Ectodermal cell (in vitro differentiated cells): ENCODE results near the gene APOL2.
A peak's percentile ranks its signal among the peaks of the same experiment; 100 is the strongest.
"Not testable (repeated sequence)": the region's sequence is repeated elsewhere in the genome, so short reads cannot be mapped to it uniquely, and the experiment has no call there.

ENCODE experiments used
- H3K27ac ChIP-seq: 2 replicates; pipeline ENCODE4 v1.7.0; 2013; ENCODE audit warnings: mild to moderate bottlenecking, low read depth, low read length; ENCODE audit not compliant: insufficient read depth, poor library complexity, severe bottlenecking
- H3K27me3 ChIP-seq: 2 replicates; pipeline ENCODE4 v1.7.0; 2013; ENCODE audit warnings: mild to moderate bottlenecking, low read length; ENCODE audit not compliant: insufficient read depth, control insufficient read depth, poor library complexity, severe bottlenecking
- H3K36me3 ChIP-seq: one replicate; pipeline ENCODE4 v1.7.0; 2013; ENCODE audit warnings: low read length; ENCODE audit not compliant: control insufficient read depth, insufficient read depth
- H3K4me1 ChIP-seq: one replicate; pipeline ENCODE4 v1.7.0; 2013; ENCODE audit warnings: low read length; ENCODE audit not compliant: control insufficient read depth, insufficient read depth
- H3K4me3 ChIP-seq: 2 replicates; pipeline ENCODE4 v1.7.0; 2013; ENCODE audit warnings: low read depth, low read length, control low read depth; ENCODE audit not compliant: insufficient read depth
- H3K9me3 ChIP-seq: 2 replicates; pipeline ENCODE4 v1.7.0; 2013; ENCODE audit warnings: mild to moderate bottlenecking, low read length, moderate library complexity; ENCODE audit not compliant: control insufficient read depth
- whole genome bisulfite sequencing, 2 experiments: methylation state at CpG; one replicate each; pipeline ENCODE4 v1.1.7; 2013; ENCODE audit warnings: missing lambda C conversion rate in 2 of 2; 5-methylcytosine and 5-hydroxymethylcytosine counted together

Gene APOL2

GRCh38 chr22:36262307-36262706, 23.0 kb upstream of the APOL2 start:
- WGBS, 2 experiments: 94 to 96% methylated on average over 3 of the region's 3 CpGs
- not testable (repeated sequence) for H3K27ac ChIP-seq

GRCh38 chr22:36261675-36262074, 22.3 kb upstream of the APOL2 start:
- not testable (repeated sequence) for H3K36me3 ChIP-seq, H3K27ac ChIP-seq, H3K27me3 ChIP-seq, H3K9me3 ChIP-seq, H3K4me3 ChIP-seq
- H3K4me1 ChIP-seq: peaks cover 15% of the 10 kb centered on the region
- 75 to 78% methylated on average over 6 of the region's 6 CpGs for WGBS, 2 experiments

More at GRCh38 chr22:36262307-36262706, 23.0 kb upstream of the APOL2 start:
- peaks cover 15% of the 10 kb centered on the region for H3K4me1 ChIP-seq
- not testable (repeated sequence) for H3K36me3 ChIP-seq, H3K27me3 ChIP-seq, H3K4me3 ChIP-seq, H3K9me3 ChIP-seq

- H3K4me1 ChIP-seq: peaks cover 27% of the 10 kb centered on the region
- H3K36me3 ChIP-seq: no peaks in the 10 kb centered on the region
- no peaks in the 10 kb centered on the region for H3K9me3 ChIP-seq
- H3K27ac ChIP-seq: peak overlapping the region; percentile 84
- no peaks in the 10 kb centered on the region for H3K27me3 ChIP-seq
- 68 to 70% methylated on average over 14 of the region's 14 CpGs for WGBS, 2 experiments
- peak overlapping the region; percentile 15 for H3K4me3 ChIP-seq
Observed at GRCh38 chr22:36259615-36260300, 20.4 kb upstream of the APOL2 start.

- no peak overlapping the region for H3K4me3 ChIP-seq
- peaks cover 27% of the 10 kb centered on the region for H3K4me1 ChIP-seq
- no peaks in the 10 kb centered on the region for H3K27me3 ChIP-seq
- 20 to 22% methylated on average over 14 to 16 of the region's 16 CpGs for WGBS, 2 experiments
- no peaks in the 10 kb centered on the region for H3K36me3 ChIP-seq
- H3K9me3 ChIP-seq: no peaks in the 10 kb centered on the region
- H3K27ac ChIP-seq: peak overlapping the region; percentile 84
Observed at GRCh38 chr22:36258701-36259614, 19.6 kb upstream of the APOL2 start.

GRCh38 chr22:36257948-36258670, 18.8 kb upstream of the APOL2 start:
- Histone ChIP-seq H3K9me3 (no peaks in the 10 kb centered on the region), H3K27me3 (no peaks in the 10 kb centered on the region), H3K36me3 (no peaks in the 10 kb centered on the region), H3K4me1 (peaks cover 27% of the 10 kb centered on the region), H3K4me3 (no peak overlapping the region), H3K27ac (no peak overlapping the region)
- 91 to 93% methylated on average over 13 of the region's 13 CpGs for WGBS, 2 experiments

GRCh38 chr22:36257308-36257707, 18.0 kb upstream of the APOL2 start:
- H3K27ac ChIP-seq: no peak overlapping the region
- no peak overlapping the region for H3K4me3 ChIP-seq
- H3K9me3 ChIP-seq: no peaks in the 10 kb centered on the region
- H3K36me3 ChIP-seq: no peaks in the 10 kb centered on the region
- no peaks in the 10 kb centered on the region for H3K27me3 ChIP-seq
- peaks cover 27% of the 10 kb centered on the region for H3K4me1 ChIP-seq
- 81 to 83% methylated on average over 8 of the region's 8 CpGs for WGBS, 2 experiments

GRCh38 chr22:36256478-36256877, 17.2 kb upstream of the APOL2 start:
- Histone ChIP-seq H3K4me1 (peaks cover 27% of the 10 kb centered on the region), H3K27ac (no peak overlapping the region), H3K36me3 (no peaks in the 10 kb centered on the region), H3K27me3 (no peaks in the 10 kb centered on the region), H3K9me3 (no peaks in the 10 kb centered on the region), H3K4me3 (no peak overlapping the region)
- WGBS, 2 experiments: 92% methylated on average over 3 of the region's 3 CpGs

GRCh38 chr22:36255572-36255971, 16.2 kb upstream of the APOL2 start:
- H3K27ac ChIP-seq: not testable (repeated sequence)
- WGBS, 2 experiments: no CpG with 5 or more reads among the region's 5 CpGs

GRCh38 chr22:36253523-36254490, 14.5 kb upstream of the APOL2 start:
- H3K4me3 ChIP-seq: no peak overlapping the region
- no peaks in the 10 kb centered on the region for H3K36me3 ChIP-seq
- no peaks in the 10 kb centered on the region for H3K9me3 ChIP-seq
- H3K27ac ChIP-seq: no peak overlapping the region
- peaks cover 16% of the 10 kb centered on the region for H3K4me1 ChIP-seq
- H3K27me3 ChIP-seq: no peaks in the 10 kb centered on the region
- WGBS, 2 experiments: 95 to 97% methylated on average over 7 of the region's 7 CpGs

More at GRCh38 chr22:36255572-36255971, 16.2 kb upstream of the APOL2 start:
- not testable (repeated sequence) for H3K4me3 ChIP-seq, H3K36me3 ChIP-seq, H3K27me3 ChIP-seq, H3K9me3 ChIP-seq
- peaks cover 27% of the 10 kb centered on the region for H3K4me1 ChIP-seq
